K562 (cell line): ENCODE results near the gene SLC15A3. TPM values are rescaled to one million over a fixed set of nuclear protein-coding genes. Genes with fewer than 3 reads are reported as not detected.

ENCODE experiments used
- ATAC-seq: fragments of 200-7000 bp; cut with Tn5 transposase; 3 replicates; pipeline ENCODE4 v1.9.1; 2020; ENCODE audit warnings: moderate library complexity
- BruUV-seq: library from RNA; stranded (reverse); fragments of 400-500 nt; replicated peaks from 2 replicates; lab custom pipeline; 2021; lab: Mats Ljungman, UMichigan
- CTCF ChIA-PET: fragments of 300-600 bp; formaldehyde crosslinking; extraction: SDS; loops from one replicate; lab custom pipeline; 2021; ENCODE audit warnings: low intra/inter-chr PET ratio; lab: Yijun Ruan, JAX
- POLR2A ChIA-PET: fragments of 300-600, 350-650 bp; sonication (Branson Sonifier 250); formaldehyde crosslinking; extraction: SDS; loops from one replicate; lab custom pipeline; 2021; ENCODE audit warnings: antibody characterized with exemption, inconsistent platforms; lab: Yijun Ruan, JAX
- DNase-seq, 4 experiments: peaks; one replicate each; pipeline versions ENCODE4 v3.0.0 to v3.0.0-alpha.2; 2011 to 2018; ENCODE audit warnings: low spot score in 3 of 4, mixed read lengths in 3 of 4; ENCODE audit errors: extremely low read depth in 1 of 4
- FAIRE-seq: peaks from 2 replicates; lab custom pipeline; 2011; peaks lifted over from hg19 to GRCh38; lab: Jason Lieb, UNC
- H2AFZ ChIP-seq: 2 replicates; pipeline ENCODE4 v1.6.0; 2011; ENCODE audit warnings: low read depth, low read length, control low read depth, inconsistent platforms
- H3K27ac ChIP-seq: fragments of 200-600 bp; 3 replicates; pipeline ENCODE4 v1.8.0; 2011; ENCODE audit warnings: low read depth, mild to moderate bottlenecking, control low read depth, inconsistent platforms, low read length, moderate library complexity, mixed read lengths; ENCODE audit errors: extremely low read depth
- H3K27me3 ChIP-seq, 2 experiments: fragments of 300-600 bp in 1 of 2; 2 replicates in 1 of 2; 3 replicates in 1 of 2; pipeline versions ENCODE4 v1.6.0 to v1.8.0; 2011; ENCODE audit warnings: inconsistent platforms in 2 of 2, low read length in 2 of 2, mild to moderate bottlenecking in 1 of 2, mixed read lengths in 1 of 2, moderate library complexity in 1 of 2; ENCODE audit not compliant: control insufficient read depth in 2 of 2, insufficient read depth in 2 of 2
- H3K36me3 ChIP-seq: fragments of 300-600 bp; 3 replicates; pipeline ENCODE4 v1.8.0; 2011; ENCODE audit warnings: mild to moderate bottlenecking, low read length, inconsistent platforms; ENCODE audit not compliant: control insufficient read depth, insufficient read depth
- H3K4me1 ChIP-seq, 2 experiments: fragments of 200-600 bp in 1 of 2; replicated peaks in 1 of 2; 2 replicates in 1 of 2; 3 replicates in 1 of 2; pipeline versions ENCODE4 v1.5.1 to v1.8.0; 2011; ENCODE audit warnings: inconsistent platforms in 2 of 2, low read length in 2 of 2, mild to moderate bottlenecking in 1 of 2, mixed read lengths in 1 of 2, moderate library complexity in 1 of 2; ENCODE audit not compliant: control insufficient read depth in 2 of 2, insufficient read depth in 2 of 2
- H3K4me2 ChIP-seq: 2 replicates; pipeline ENCODE4 v1.6.1; 2011; ENCODE audit warnings: low read length, control low read depth, inconsistent platforms, mixed read lengths; ENCODE audit not compliant: insufficient read depth
- H3K4me3 ChIP-seq: fragments of 200-600 bp; sonication (generic), shearing (Covaris generic); 2 replicates; pipeline ENCODE4 v1.5.1; 2016; ENCODE audit warnings: control low read depth, inconsistent platforms
- H3K79me2 ChIP-seq: fragments of 200-600 bp; 3 replicates; pipeline ENCODE4 v1.8.0; 2011; ENCODE audit warnings: low read length, inconsistent platforms; ENCODE audit not compliant: control insufficient read depth, insufficient read depth
- H3K9ac ChIP-seq, 2 experiments: 2 replicates each; pipeline versions ENCODE4 v1.6.0 to v1.6.1; 2011; ENCODE audit warnings: low read depth in 2 of 2, low read length in 2 of 2, control low read depth in 1 of 2, inconsistent platforms in 1 of 2, mild to moderate bottlenecking in 1 of 2, mixed read lengths in 1 of 2; ENCODE audit not compliant: insufficient read depth in 1 of 2
- H3K9me1 ChIP-seq: one replicate; pipeline ENCODE4 v1.6.0; 2011; ENCODE audit warnings: inconsistent platforms, mild to moderate bottlenecking, low read length, moderate library complexity; ENCODE audit not compliant: control insufficient read depth, insufficient read depth
- H3K9me3 ChIP-seq: replicated peaks from 2 replicates; pipeline ENCODE4 v1.5.1; 2011; ENCODE audit warnings: low read depth, low read length, inconsistent platforms; ENCODE audit not compliant: control insufficient read depth, insufficient read depth
- H4K20me1 ChIP-seq: replicated peaks from 2 replicates; pipeline ENCODE4 v1.6.1; 2011; ENCODE audit warnings: low read length, inconsistent platforms, mixed read lengths; ENCODE audit not compliant: control insufficient read depth, insufficient read depth
- ATF1 ChIP-seq, 2 experiments: fragments of 450-650 bp in 1 of 2; IDR thresholded peaks; 2 replicates each; pipeline ENCODE4 v1.6.1; 2016; ENCODE audit warnings: missing compliant biosample characterization in 1 of 2, missing genetic modification characterization in 1 of 2
- BMI1 ChIP-seq: fragments of 150-350 bp; IDR thresholded peaks from 2 replicates; pipeline ENCODE4 v1.6.1; 2014; ENCODE audit warnings: low read length
- BRF2 ChIP-seq: IDR thresholded peaks from 3 replicates; pipeline ENCODE4 v1.6.1; 2011; ENCODE audit warnings: borderline replicate concordance, mild to moderate bottlenecking; ENCODE audit not compliant: insufficient read length, insufficient read depth
- CREB3 ChIP-seq: fragments of 450-650 bp; conservative IDR thresholded peaks from 2 replicates; pipeline ENCODE4 v1.6.1; 2016; ENCODE audit warnings: missing genetic modification characterization, low read depth, mild to moderate bottlenecking, missing compliant biosample characterization, moderate library complexity
- CXXC5 ChIP-seq: fragments of 250-450 bp; sonication (Bioruptor Pico); IDR thresholded peaks from 2 replicates; pipeline ENCODE4 v1.8.0; 2022; ENCODE audit warnings: inconsistent platforms, mild to moderate bottlenecking, moderate library complexity
- FOXP1 ChIP-seq: sonication (generic); formaldehyde crosslinking; IDR thresholded peaks from 2 replicates; pipeline ENCODE4 v1.8.0; 2022; ENCODE audit warnings: mild to moderate bottlenecking, missing genetic modification reagents
- GABPA ChIP-seq: fragments of 200-800 bp; sonication (Bioruptor generic); conservative IDR thresholded peaks from 2 replicates; pipeline ENCODE4 v1.6.1; 2016; ENCODE audit warnings: low read depth, missing genetic modification characterization, missing compliant biosample characterization
- IFI16 ChIP-seq: fragments of 250-450 bp; sonication (Bioruptor Pico); IDR thresholded peaks from 2 replicates; pipeline ENCODE4 v2.1.2; 2022; ENCODE audit warnings: mild to moderate bottlenecking, inconsistent platforms
- JUND ChIP-seq, 2 experiments: IDR thresholded peaks; 2 replicates in 1 of 2; 3 replicates in 1 of 2; pipeline ENCODE4 v1.6.1; 2011; ENCODE audit warnings: borderline replicate concordance in 2 of 2, low read depth in 2 of 2, low read length in 2 of 2, improper control_type of control experiment in 1 of 2, missing biosample characterization in 1 of 2, missing genetic modification characterization in 1 of 2, missing genetic modification reagents in 1 of 2
- NFE2 ChIP-seq: IDR thresholded peaks from 2 replicates; pipeline ENCODE4 v1.6.1; 2014; ENCODE audit warnings: antibody characterized with exemption, low read depth
- PTBP1 ChIP-seq: fragments of 200-400 bp; formaldehyde crosslinking; IDR thresholded peaks from 2 replicates; pipeline ENCODE4 v1.6.1; 2017; ENCODE audit warnings: low read depth, low read length
- SMAD2 ChIP-seq: fragments of 150-350 bp; IDR thresholded peaks from 2 replicates; pipeline ENCODE4 v1.6.1; 2014; ENCODE audit warnings: low read depth, mild to moderate bottlenecking, low read length
- SP1 ChIP-seq: sonication (generic); formaldehyde crosslinking; IDR thresholded peaks from 2 replicates; pipeline ENCODE4 v1.8.1; 2022; ENCODE audit warnings: mild to moderate bottlenecking, missing genetic modification reagents
- ZNF384 ChIP-seq: IDR thresholded peaks from 2 replicates; pipeline ENCODE4 v1.6.1; 2012; ENCODE audit warnings: low read depth, low read length, improper control_type of control experiment
- WGBS: fragments of 100-300 bp; shearing (Covaris generic); methylation state at CpG from one replicate; pipeline ENCODE4 v1.1.6; 2016; ENCODE audit warnings: low coverage, mixed read lengths; ENCODE audit not compliant: insufficient coverage; ENCODE audit errors: missing lambda C conversion rate; 5-methylcytosine and 5-hydroxymethylcytosine counted together
- in situ Hi-C: fragments of 300-500 bp; cut with MboI; formaldehyde crosslinking; loops from 4 replicates; pipeline ENCODE4 v1.15.0; 2018; ENCODE audit warnings: inconsistent platforms, mixed read lengths
- intact Hi-C: fragments of 100-400 bp; cut with micrococcal nuclease; formaldehyde crosslinking; loops from 2 replicates; pipeline ENCODE4 v1.14.2; 2022
- polyA plus RNA-seq, 8 experiments: library from polyadenylated mRNA; depleted of rRNA in 4 of 8; stranded (reverse) in 5 of 8; unstranded in 3 of 8; fragments of >200 nt; fragmentation: Nextera tagmentation in 2 of 8; fragmentation: Illumina TruSeq in 1 of 8; extraction: Ambion mirVana in 2 of 8; extraction: Trizol in 1 of 8; gene quantifications; 2 replicates each; pipeline versions ENCODE4 v1.2.1 to v1.2.3, GENCODE V29; 2011 to 2014; ENCODE audit warnings: inconsistent platforms in 1 of 8, missing spikeins in 1 of 8
- total RNA-seq, 7 experiments: library from RNA; depleted of rRNA in 6 of 7; stranded (reverse); fragments of >200 nt in 6 of 7; fragmentation: Illumina TruSeq in 2 of 7; extraction: Trizol in 2 of 7; gene quantifications; 2 replicates each; pipeline versions ENCODE4 v1.2.1 to v1.2.3, GENCODE V29; 2011 to 2021; ENCODE audit warnings: low replicate concordance in 1 of 7
- TF ChIP-seq, protein P1 (sequence below): fragments of 450-650 bp; IDR thresholded peaks from 2 replicates; pipeline ENCODE4 v1.6.1; 2016
- TF ChIP-seq, protein P2 (sequence below): sonication (generic); formaldehyde crosslinking; IDR thresholded peaks from 2 replicates; pipeline ENCODE4 v1.5.0; 2020; ENCODE audit warnings: missing genetic modification reagents

Gene SLC15A3
- total and polyA plus RNA-seq, 9 of the 15 experiments (the other 6 are each of a cell fraction or from before 2014, with no cell fraction given): 0.07 to 0.27 TPM; not detected in 7

DNA sequence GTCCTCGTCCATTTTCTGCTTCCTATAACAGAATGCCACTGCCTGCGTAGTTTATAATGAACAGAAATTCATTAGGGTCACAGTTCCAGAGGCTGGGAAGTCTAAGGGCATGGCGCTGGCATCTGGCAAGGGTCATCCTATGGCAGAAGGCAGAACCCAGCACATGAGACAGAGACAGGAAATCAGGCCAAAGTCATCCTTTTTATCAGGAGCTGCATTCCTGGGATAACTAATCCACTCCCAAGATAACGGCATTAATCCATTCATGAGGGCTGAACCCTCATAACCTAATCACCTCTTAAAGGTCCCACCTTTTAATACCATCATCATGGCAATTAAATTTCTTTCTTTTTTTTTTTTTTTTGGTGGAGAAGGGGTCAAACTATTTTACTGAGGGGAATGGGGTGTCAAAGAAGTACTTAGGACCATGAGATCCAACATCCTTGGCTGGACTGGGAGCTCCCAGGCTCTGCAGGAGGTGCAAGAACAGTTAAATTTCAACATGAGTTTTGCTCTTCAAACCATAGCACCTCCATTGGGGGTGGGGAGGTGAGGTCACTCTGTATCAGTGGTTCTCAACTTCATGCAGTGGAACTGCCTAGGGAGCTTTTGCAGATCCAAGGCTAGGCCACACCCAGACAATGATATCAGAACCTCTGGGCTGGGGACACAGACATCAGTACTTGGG is 33.6 kb downstream of the SLC15A3 start (continued):
- TF ChIP-seq JUND (IDR thresholded peaks at IDR 0.05; ENCODE audit: borderline replicate concordance, low read depth, low read length) (0 out of 2 replicates have a peak, but pooled peaks have one; percentile 37), JUND (tag; IDR thresholded peaks at IDR 0.05; ENCODE audit: borderline replicate concordance, low read depth, low read length) (peak; percentile 55; the same call in 1 of the 3 replicates), NFE2 (no peak)
- TF ChIP-seq, all 486 proteins: peak for 4

DNA sequence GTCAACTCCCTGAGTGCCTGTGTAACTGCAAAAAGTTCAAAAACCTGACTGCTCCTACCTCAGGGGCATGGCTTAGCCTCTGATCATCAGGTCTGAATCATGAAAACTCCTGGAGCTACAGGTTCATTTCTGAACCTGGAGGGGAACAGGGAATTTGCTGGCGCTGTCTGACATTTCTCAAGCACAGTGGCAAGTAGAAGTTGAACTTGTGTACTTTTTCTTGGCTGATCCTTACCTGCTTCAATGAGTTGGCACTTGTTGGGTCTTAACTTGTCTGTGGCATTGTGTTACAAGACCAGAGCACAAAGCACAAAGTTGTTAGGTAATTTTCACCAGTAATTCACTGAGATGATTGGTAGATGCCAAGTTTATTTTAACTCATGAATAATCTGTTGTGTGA is 34.7 kb downstream of the SLC15A3 start:
- in situ Hi-C loops: no loop called here
- ATAC-seq: no peak
- Histone ChIP-seq H3K9me3 (no peaks in the 10 kb centered on the region), H3K4me2 (no peak overlapping the region), H3K9ac (no peak overlapping the region), H3K27me3 (no peaks in the 10 kb centered on the region), H3K4me1 (peaks cover 17 to 29% of the 10 kb centered on the region in 2 experiments; a peak in 4 of 5 replicates)
- no peak for DNase-seq
- no peak for FAIRE-seq
- BruUV-seq: no TSS peak
- POLR2A ChIA-PET: interaction anchor here (0.6 kb wide), 1 partner anchor 1147 kb away, joined by 3 read pairs; no protein-coding TSS in a partner anchor
- TF ChIP-seq GABPA (tag) (no peak), ZNF384 (no peak), ATF1 (CRISPR knock-in tag; IDR thresholded peaks at IDR 0.05) (no peak), ATF1 (tag; IDR thresholded peaks at IDR 0.05) (no peak), CXXC5 (CRISPR knock-in tag) (no peak), PTBP1 (no peak), SMAD2 (no peak), FOXP1 (CRISPR knock-in tag) (no peak), SP1 (no peak), BMI1 (no peak), CREB3 (no peak), IFI16 (CRISPR knock-in tag) (no peak), BRF2 (no peak)
- TF ChIP-seq, protein P1, sequence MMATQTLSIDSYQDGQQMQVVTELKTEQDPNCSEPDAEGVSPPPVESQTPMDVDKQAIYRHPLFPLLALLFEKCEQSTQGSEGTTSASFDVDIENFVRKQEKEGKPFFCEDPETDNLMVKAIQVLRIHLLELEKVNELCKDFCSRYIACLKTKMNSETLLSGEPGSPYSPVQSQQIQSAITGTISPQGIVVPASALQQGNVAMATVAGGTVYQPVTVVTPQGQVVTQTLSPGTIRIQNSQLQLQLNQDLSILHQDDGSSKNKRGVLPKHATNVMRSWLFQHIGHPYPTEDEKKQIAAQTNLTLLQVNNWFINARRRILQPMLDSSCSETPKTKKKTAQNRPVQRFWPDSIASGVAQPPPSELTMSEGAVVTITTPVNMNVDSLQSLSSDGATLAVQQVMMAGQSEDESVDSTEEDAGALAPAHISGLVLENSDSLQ: no peak
- TF ChIP-seq, protein P2, sequence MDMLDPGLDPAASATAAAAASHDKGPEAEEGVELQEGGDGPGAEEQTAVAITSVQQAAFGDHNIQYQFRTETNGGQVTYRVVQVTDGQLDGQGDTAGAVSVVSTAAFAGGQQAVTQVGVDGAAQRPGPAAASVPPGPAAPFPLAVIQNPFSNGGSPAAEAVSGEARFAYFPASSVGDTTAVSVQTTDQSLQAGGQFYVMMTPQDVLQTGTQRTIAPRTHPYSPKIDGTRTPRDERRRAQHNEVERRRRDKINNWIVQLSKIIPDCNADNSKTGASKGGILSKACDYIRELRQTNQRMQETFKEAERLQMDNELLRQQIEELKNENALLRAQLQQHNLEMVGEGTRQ (CRISPR knock-in tag): no peak
- TF ChIP-seq, all 486 proteins: peak for 0
- Histone ChIP-seq H3K36me3 (peaks cover 48% of the 10 kb centered on the region), H3K79me2 (peaks cover 54% of the 10 kb centered on the region), H4K20me1 (peaks cover 5% of the 10 kb centered on the region; the same call in 1 of the 2 replicates), H3K4me3 (no peak overlapping the region), H3K9me1 (no peaks in the 10 kb centered on the region), H3K27ac (no peak overlapping the region), H2AFZ (no peak overlapping the region)
- intact Hi-C loops: no loop called here
- CTCF ChIA-PET: interaction anchor here (0.6 kb wide), 1 partner anchor 455 kb away, joined by 5 read pairs; no protein-coding TSS in a partner anchor
- 83% methylated on average over 1 of the region's 1 CpG for WGBS
